ENCODE data around the gene CD52.
A peak's percentile ranks its signal among the peaks of the same experiment; 100 is the strongest.

The CD52 gene

DNA sequence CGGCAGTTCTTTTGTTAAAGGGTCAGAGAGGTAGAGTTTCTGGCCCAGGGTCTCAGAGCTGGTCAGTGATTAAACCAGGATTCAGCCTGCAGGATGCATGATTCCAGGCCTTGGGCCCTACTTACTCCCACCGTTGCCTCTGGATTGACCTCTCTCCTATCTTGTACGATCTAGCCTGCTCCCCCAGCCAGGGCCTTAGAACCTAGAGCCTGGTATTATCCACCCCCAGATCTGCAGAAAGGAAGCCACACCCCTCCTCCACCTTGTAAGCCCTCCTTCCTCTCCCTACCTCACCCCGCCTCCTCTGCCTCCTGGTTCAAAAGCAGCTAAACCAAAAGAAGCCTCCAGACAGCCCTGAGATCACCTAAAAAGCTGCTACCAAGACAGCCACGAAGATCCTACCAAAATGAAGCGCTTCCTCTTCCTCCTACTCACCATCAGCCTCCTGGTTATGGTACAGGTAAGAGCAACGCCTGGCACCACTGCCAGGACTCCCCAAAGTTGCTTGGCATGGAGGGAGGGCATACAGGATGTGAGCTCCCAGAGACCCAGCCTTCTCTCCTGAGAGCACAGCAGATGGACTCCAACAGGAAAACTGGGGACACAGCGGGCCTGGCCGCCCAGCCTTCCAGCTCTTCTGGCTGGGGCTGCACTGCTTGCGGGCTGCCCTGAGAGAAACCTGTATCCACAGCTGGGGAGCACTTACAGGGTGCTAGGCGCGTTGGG, at the start of gene CD52:
Gene CD52, plus strand, starts transcription at position 347 of the 726 bp plus-strand sequence. Its CDS starts 60 bp downstream, at position 407.
- DNase-seq (ENCODE audit: low spot score), result no peak

- DNase-seq (ENCODE audit: low spot score), result no peak
These were observed 49.2 kb upstream of the CD52 start for GRCh38 chr1:26268290-26269197.

- DNase-seq (ENCODE audit: low spot score), result no peak
These were observed 48.6 kb upstream of the CD52 start for GRCh38 chr1:26269198-26269550.

- no peak for DNase-seq (ENCODE audit: low spot score)
These were observed 42.8 kb upstream of the CD52 start for GRCh38 chr1:26274801-26275425.

DNA sequence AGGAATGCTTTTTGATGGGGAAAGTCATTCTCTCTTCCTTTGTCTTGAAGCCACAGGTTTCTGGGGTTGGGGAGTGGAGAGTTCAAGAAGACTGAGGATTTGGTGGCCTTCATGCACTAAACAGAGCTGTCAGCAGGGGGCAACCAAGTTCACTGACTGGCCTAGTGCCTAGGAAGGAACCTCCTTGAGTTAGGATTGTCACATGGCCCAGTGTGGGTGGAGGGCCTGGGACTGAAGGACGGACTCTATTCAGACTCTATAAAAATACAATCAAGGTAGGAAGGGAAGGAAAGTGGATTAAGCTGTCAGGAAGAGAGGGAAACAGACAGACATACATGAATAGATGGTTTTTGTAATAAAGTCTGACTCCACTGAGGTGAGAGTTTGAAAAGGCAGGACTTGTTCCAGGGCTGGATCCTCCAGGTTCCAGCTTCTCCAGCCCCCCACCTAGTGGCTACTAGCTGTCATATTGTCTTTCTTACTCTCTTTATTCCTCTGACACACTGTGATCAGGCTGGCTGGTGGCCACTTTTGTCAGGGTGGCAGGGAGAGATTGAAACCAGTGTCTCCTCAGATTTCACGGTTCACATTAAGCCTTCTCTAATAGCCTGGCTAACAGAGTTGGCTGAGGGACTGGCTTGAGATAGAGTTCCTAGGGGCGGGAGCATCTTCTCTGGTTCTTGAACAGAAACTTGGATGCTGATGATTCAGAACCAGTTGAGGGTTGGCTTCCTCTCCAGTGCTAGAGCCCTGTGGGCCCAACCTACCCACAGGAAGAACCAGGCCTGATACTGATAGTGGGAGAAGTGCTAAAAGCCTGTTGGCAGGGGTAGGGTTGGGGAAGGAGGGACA, 42.0 kb upstream of the CD52 start:
- peak; percentile 81 for DNase-seq (ENCODE audit: low spot score)

- DNase-seq (ENCODE audit: low spot score), result no peak
These were observed 41.3 kb upstream of the CD52 start for GRCh38 chr1:26276432-26276838.

- no peak for DNase-seq (ENCODE audit: low spot score)
These were observed 40.5 kb upstream of the CD52 start for GRCh38 chr1:26277261-26277661.

- no peak for DNase-seq (ENCODE audit: low spot score)
These were observed 40.0 kb upstream of the CD52 start for GRCh38 chr1:26277719-26278118.

GRCh38 chr1:26278303-26278702, 39.5 kb upstream of the CD52 start:
- no peak for DNase-seq (ENCODE audit: low spot score)

DNA sequence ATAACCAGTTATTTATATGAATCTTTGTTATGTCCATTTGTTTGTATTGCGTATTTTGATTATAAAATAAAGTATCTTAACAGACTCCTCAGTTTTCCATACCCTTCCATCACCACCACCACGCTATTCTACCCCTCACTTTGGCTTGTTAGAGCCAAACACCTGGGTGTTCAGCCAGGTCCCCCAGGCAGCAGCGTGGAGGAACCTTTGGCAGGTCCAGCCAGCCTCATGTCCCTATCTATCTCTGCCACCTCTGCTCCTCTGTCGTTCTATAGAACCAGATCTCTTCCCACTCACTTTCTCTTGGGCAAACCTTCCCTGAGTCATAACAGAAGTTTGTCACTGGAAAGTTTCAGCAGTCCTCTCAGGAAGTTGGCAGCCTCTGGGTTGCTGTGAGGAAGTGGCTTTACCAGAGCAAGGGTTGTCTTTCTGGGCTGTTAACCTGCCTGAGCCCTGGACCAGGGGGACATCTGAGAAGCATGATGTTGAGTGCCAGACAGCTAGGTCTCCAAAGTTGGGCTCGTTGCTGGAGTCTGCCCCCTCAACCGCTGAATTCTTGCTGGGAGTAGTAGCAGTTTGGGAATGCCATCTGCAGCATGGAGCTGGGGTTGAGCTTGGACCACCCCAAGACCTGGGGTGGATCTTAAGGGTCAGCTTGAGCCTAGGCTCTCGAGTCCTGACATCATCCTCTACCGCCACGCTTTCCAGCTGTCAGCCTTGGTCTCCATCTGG, 38.9 kb upstream of the CD52 start:
- DNase-seq (ENCODE audit: low spot score), result no peak

DNA sequence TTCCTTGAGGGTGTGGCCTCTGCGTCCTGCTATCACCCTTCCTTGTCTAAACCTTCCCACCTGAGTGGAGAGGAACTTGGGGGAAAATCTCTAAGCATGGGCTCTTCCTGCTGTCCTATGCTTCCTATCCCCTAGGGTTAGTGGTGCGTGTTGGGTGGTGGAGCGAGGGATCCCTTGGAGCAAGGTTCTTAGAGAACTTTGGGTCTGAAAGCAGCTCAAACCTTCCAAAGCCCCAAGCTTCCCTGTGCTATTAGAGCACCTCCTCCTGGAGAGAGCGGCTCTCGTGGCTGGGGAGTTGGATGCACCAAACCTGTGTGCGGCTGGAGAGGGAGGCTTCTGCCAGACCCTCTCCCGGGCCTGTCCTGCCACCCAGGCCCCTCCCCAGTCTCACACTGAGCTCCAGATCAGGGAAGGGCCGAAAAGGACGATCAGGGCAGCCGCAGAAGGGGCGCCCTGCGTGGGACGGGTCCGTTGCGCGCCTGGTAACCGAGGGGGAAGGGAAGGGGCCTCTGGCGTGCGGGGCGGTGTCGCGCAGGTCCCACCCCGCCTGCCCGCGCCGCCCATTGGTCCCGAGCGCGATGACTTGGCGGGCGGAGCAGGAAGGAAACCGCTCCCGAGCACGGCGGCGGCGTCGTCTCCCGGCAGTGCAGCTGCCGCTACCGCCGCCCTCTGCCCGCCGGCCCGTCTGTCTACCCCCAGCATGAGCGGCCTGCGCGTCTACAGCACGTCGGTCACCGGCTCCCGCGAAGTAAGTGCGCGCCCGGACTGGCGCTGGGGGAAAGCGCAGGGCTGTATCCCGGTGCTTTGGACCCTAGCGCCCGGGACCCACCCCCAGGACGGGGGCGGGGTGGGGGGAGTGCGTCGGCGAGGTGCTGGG, 38.1 kb upstream of the CD52 start, which contains the start of gene SH3BGRL3:
Gene SH3BGRL3, plus strand, starts transcription at position 631 of the 877 bp plus-strand sequence. Its CDS starts 70 bp downstream, at position 701.
- DNase-seq (ENCODE audit: low spot score), result peak; percentile 80

GRCh38 chr1:26280333-26281042, 37.3 kb upstream of the CD52 start:
- peak; percentile 27 for DNase-seq (ENCODE audit: low spot score)

GRCh38 chr1:26281091-26281958, 36.4 kb upstream of the CD52 start:
- no peak for DNase-seq (ENCODE audit: low spot score)

GRCh38 chr1:26281971-26282370, 35.8 kb upstream of the CD52 start:
- no peak for DNase-seq (ENCODE audit: low spot score)

DNA sequence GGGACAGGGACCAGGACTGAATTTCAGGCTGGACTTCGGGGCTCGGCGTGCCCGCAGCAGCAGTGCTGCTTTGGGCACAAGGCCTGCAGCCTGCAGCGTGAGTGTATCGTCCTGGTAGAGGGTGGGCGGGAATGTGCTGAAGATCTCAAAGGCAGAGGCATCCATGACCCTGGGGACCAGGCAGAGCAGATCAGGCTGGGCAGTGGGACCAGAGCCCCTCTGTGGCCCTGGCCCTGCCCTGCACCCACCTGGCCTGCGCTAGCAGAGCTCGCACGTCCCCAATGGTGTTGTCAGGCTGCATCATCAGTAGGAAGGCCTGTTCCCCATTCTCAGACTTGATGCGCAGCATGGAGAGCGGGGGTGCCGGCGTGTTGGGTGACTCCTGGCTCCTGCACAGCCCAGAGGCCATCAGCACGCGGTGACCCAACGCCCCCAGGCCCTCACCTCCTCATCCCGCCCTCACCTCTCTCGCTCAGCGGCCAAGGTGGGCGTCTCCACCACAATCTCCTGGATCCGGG, 35.3 kb upstream of the CD52 start:
- DNase-seq (ENCODE audit: low spot score), result no peak

DNA sequence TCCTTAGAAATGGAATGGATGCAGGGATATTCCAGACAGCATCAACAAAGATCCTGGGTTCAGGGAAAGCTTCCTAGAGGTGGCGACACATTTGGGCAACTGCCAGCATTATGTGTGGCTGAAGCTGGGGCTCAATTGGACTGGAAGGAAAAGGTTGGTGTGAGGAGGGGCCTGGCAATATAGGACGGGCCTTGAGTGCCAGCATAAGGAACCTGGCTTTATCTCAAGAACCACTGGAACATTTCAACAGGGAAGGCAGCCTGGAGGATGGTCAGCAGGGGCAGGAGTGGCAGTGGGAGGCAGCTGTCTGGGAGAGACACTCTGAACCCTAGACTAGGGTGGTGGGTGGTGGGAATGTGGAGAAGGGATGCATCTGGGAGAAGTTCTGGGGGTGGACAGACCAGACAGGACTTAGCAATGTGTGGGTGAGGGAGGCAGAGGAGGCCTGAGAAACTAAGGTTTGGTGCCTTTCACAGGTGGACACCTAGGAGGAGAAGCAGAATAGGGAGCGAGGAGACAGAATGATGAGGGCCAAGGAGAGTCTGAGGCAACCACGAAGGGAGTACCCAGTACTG, 34.4 kb upstream of the CD52 start:
- no peak for DNase-seq (ENCODE audit: low spot score)

DNA sequence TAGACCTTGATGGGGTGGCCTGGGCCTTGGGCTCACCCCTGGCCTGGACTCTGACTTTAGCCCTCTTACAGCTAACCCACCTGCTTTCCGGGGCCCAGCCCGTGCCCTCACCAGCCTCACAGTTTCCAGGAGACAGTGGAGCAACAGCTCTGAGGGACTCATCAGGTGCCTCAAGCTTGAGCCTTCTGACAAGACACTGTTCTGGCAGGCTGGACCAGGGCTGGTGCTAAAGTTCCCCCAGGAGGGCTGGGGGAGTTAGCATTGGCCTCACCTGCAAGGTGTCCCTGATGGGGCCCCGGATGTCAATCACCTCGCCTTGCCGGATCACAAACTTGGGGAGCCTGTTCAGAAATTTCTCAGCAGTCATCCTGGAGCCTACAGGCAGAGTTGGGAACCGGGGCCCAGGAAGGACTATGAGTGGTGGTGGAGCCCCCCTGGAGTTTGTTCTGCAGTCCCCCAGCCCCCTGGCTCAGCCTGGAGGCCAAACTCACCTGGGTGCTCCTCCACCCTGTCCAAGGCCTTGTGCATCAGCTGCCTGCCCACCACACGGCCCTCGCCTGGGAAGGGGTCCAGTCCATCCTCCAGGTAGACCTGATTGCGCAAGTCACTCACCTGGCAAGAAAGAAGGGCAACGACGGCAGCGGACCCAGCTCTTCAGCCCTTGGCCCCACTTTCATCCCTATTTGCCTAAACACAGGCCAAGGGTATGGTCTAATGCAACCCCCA, 33.7 kb upstream of the CD52 start:
- DNase-seq (ENCODE audit: low spot score), result no peak

All from SW480 (cell line).